Measurements from ENCODE around the gene HOXB7.

The HOXB7 gene

DNA sequence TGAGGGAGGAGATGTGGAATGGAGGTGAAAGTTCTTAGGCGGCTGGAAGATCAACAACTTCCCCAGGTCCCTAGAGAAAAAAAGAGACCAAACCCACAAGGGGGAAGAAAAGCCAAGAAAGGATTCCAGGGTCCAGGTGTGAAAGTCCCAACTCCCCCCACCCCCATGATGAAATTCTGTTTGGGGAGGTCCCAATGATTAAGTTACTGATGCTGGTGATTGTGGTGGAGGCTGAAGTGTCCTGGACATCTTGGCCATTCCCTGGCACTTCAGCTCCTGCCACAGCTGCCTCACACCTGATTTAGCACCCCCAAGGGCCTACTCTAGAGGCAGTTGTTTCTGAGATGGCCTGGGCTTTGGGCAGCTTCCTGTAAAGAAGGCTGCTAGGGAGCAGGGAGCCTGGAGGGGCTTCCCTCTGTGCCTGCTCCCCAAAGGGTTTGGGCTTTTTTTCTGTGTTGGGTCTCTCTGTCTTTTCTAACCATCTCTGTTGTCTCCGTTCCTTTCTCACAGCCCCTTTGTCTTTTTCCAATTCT is 45.7 kb downstream of the HOXB7 start:
- no peak for DNase-seq

- DNase-seq, result no peak
Measured at GRCh38 chr17:48564188-48565021, 46.4 kb downstream of the HOXB7 start.

DNA sequence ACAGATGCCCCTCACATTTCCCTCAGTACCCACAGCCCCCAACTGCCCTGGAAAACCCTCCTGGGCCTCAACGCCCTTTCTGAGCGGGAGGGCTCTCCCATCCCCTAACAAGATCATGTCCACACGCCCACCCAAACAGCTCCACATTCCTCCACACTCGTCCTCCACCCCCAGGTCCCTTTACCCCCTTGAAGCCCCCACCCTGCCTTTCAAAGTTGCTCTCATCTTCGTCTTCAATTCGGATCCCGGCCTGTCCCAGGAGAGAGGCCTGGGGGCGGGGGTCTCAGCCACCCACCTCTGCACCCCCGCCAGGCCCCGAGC is 47.0 kb downstream of the HOXB7 start:
- DNase-seq, result no peak

DNA sequence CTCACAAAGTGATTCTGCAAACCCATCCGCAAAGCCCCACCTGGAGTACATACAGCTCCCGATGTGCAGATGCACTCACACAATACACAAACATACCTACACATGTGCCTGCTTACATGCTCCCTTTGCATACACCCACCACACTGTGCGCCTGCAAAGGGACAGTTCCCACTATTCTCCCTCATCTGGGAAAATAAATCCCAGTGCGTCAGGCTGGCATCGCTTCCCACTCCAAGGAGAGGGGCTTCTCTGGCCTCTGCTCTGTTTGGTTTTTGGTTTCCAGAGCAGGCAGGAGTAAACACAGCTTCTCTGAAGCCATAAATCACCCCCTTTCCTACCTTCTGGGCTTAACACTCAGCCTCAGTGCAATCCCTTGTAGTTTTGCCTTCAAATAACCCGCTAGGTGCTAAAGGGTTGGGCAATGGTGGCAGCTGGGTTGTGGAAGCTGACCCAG is 47.4 kb downstream of the HOXB7 start:
- DNase-seq, result peak; percentile 25 to 31

- no peak for DNase-seq
Measured at GRCh38 chr17:48562934-48563333, 47.9 kb downstream of the HOXB7 start.

DNA sequence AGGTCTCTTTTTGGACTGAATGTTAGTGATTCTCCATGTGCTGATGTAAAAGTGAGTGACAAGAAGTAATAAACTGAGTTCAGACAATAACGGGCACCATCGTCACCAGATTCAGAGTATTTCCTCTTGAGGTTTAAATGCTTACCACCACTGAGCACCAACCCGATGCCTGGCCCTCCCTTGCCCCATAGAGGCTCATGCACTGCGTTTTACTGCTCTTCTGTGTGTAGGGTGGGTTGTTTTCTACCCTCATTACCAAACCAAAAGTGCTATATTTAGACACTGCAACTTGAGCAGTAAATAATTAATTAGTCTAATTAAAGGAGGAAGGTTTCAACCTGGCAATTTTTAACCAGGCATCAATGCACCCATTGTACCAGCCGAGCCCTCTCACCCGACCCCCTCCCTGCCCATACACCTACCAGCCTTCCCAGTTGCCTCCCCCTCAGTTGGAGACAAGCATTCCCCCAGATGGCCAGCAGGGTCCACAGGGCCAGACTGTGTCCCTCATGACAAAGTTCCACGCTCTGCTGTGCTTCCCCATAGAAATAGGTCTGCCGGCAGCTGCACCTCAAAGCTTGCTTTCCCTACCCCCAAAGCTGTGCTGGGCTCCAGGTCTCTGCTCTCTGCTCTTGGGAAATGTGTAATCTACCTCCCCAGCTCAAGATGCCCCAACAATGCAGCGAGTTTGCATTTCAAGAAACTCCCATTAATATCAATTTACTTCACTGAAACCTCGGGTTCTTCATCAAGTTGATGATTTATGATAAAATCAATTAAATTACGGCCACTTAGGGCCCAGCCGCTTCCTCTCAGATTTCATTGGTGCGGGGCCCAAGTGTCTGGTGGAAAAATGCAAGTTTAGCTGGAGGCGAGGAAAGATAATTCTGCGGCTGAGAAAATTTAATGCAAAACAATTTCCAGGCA is 48.7 kb downstream of the HOXB7 start:
- DNase-seq, result peak in 1 of 2 experiments; percentile 6

DNA sequence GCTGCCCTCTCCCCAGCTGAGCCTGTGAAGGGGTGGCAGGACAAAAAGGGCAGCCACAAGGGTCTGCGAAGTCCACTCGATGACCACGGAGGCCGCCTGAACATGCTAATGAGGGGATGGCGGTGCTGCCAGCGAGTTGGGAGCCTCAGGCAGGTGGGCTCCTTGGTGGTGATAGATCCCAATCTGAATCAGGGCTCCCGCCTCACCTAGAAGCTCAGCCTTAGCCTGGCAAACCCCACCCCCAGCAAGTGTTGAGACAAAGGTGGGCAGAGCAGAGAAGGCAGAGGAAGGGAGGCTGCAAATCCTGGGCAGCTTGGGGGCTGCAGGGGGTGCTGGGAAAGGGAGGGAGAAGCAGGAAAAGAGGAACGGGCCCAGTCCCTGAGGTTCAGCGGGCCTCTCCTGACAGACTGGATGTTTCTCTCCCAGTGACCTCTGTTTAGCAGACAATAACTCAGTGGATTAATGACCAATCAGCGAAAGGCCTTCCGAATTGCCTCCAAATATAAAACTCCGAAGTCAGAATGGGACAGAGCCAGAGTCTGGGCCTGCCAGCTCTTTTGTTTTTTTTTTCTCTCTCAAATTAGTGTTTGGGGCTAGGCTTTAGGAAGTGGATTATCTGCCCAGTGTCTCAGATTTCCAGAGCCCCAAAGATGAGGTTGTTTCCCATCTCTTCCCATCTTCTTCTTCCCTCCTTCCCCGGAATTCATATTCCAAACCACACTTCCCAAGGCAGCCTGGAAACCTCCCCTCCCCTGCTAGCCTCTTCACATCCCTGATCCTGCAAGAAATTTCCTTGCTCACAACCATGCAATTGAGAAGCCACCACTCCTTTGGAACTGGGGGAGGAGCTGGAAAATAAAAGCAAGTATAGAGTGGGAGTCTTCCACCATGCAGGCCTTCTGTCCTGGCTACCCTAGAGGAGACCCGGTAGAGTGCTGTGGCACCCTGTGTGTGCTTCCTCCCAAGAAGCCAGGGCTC is 50.7 kb downstream of the HOXB7 start:
- no peak for DNase-seq

DNA sequence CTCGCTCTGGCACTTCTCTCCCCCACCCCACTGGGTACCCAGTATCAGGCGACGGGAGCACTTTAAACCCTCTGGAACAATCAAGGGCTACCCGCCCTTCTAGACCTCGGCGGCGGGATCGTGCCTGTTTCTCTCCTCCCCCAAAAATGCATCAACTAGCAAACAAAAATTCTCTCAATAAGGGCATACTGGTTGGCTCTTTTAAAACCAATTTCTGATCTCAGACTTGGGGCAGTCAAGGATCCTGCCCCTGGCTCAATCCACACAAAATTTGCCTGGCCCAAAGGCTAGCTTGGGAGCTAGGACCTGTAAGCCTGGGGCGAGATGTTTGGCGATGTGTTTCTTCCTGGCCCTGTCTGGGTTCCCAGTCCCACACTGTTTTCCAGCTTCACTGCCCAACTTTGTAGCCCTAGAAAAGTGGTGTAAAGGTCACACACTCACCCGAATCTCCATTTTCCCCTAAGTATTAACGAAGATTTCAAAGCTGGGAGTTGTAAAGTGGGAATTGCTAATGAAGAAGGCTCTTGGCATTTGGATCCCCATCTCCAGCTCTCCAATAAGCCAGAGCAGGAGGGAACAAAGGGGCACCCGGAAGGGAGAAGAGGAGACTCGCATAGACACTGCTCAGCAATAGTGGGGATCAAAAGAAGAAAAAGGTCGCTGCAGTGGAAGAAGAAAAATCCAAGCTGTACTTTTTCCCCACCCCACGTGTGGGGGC is 51.5 kb downstream of the HOXB7 start:
- no peak for DNase-seq

GRCh38 chr17:48558831-48559121 is 52.0 kb downstream of the HOXB7 start:
- DNase-seq, result no peak

DNA sequence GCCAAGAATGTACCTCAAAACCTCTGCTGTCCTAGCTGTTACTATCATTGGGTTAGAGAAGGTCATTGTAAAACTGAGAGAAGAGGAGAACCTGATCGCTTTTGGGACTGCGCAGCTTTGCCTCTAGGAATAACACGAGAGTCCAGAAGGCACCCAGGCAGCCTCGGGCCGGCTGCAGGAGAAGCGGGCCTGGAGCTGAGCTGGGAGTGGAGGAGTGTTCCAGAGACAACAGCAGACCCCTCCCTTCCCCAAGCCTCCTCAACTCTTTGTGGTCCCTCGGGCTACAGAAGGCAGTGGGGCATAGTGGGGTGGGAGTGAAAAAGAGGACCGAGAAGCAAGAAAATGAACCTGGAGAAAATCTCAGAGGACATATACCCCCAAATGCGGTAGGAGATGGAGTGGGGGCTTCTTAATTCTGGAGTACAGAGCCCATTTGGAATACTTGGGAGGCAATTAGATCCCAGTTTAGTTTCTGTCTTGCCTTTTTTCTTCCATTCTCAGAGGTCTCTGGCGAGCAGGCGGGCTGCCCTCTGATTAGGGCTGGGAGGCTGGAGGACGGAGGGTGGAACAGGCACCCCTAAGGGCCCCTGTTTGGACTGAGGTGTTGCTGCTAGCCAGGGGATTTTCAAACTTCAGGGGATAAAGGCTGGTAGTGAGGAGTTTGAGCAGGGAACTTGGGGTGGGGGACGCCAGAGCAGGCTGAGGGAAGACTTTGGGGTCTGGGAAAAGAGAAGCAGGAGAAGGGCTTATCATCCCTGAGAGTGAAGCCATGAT is 52.6 kb downstream of the HOXB7 start:
- DNase-seq, result no peak

Measured in SHP77 (cell line).